Fibroblast of gingiva (primary cell): Measurements from ENCODE around the gene KCNS1.
"Not testable (repeated sequence)": the region's sequence is repeated elsewhere in the genome, so short reads cannot be mapped to it uniquely, and the experiment has no call there.

Experiments
- DNase-seq: peaks from one replicate; pipeline ENCODE4 v3.0.0-alpha.2; 2011; ENCODE audit warnings: low read depth

Gene KCNS1

GRCh38 chr20:45100563-45101245 lies at the start of gene KCNS1:
KCNS1 (minus strand) TSS chr20:45101127; CDS start chr20:45099236, 1,891 bp downstream.
- no peak for DNase-seq

- no peak for DNase-seq
Observed at GRCh38 chr20:45149062-45149461, 48.1 kb upstream of the KCNS1 start.

- no peak for DNase-seq
Observed at GRCh38 chr20:45140836-45141235, 39.9 kb upstream of the KCNS1 start.

GRCh38 chr20:45139733-45140375 lies 38.9 kb upstream of the KCNS1 start:
- not testable (repeated sequence) for DNase-seq

- DNase-seq = no peak
Observed at GRCh38 chr20:45138561-45139300, 37.8 kb upstream of the KCNS1 start.

GRCh38 chr20:45136911-45137310 lies 36.0 kb upstream of the KCNS1 start:
- no peak for DNase-seq

GRCh38 chr20:45128099-45128498 lies 27.2 kb upstream of the KCNS1 start:
- DNase-seq = no peak

GRCh38 chr20:45124365-45124764 lies 23.4 kb upstream of the KCNS1 start, which contains the start of gene WFDC12:
WFDC12 (minus strand) TSS chr20:45124465; CDS start chr20:45124447, 18 bp downstream.
- DNase-seq = no peak

GRCh38 chr20:45121388-45121787 lies 20.5 kb upstream of the KCNS1 start:
- no peak for DNase-seq

GRCh38 chr20:45119556-45120266 lies 18.8 kb upstream of the KCNS1 start:
- no peak for DNase-seq

GRCh38 chr20:45118028-45118427 lies 17.1 kb upstream of the KCNS1 start:
- no peak for DNase-seq

- no peak for DNase-seq
Observed at GRCh38 chr20:45117581-45117980, 16.7 kb upstream of the KCNS1 start.

- no peak for DNase-seq
Observed at GRCh38 chr20:45115829-45116228, 14.9 kb upstream of the KCNS1 start.

GRCh38 chr20:45115386-45115774 lies 14.5 kb upstream of the KCNS1 start:
- DNase-seq = no peak

- no peak for DNase-seq
Observed at GRCh38 chr20:45114465-45115385, 13.8 kb upstream of the KCNS1 start, which contains the start of gene WFDC5. WFDC5 (minus strand) TSS chr20:45115174; CDS start chr20:45115083, 91 bp downstream.

- DNase-seq = no peak
Observed at GRCh38 chr20:45113865-45114264, 12.9 kb upstream of the KCNS1 start.

- no peak for DNase-seq
Observed at GRCh38 chr20:45112754-45113153, 11.8 kb upstream of the KCNS1 start.

GRCh38 chr20:45111799-45112471 lies 11.0 kb upstream of the KCNS1 start:
- no peak for DNase-seq

- DNase-seq = no peak
Observed at GRCh38 chr20:45111285-45111684, 10.4 kb upstream of the KCNS1 start.

- DNase-seq = no peak
Observed at GRCh38 chr20:45110301-45110700, 9.4 kb upstream of the KCNS1 start.

- no peak for DNase-seq
Observed at GRCh38 chr20:45109634-45110033, 8.7 kb upstream of the KCNS1 start.
